GM19468 (cell line): ENCODE data around the gene C14orf119.

Experiments
- ATAC-seq: cut with Tn5 transposase; IDR thresholded peaks from one replicate; pipeline ENCODE4 v1.9.1; 2021; ENCODE audit warnings: mild to moderate bottlenecking, moderate library complexity, moderate number of reproducible peaks; ENCODE audit not compliant: unreplicated experiment; ENCODE audit errors: extremely low read depth

Gene C14orf119

DNA sequence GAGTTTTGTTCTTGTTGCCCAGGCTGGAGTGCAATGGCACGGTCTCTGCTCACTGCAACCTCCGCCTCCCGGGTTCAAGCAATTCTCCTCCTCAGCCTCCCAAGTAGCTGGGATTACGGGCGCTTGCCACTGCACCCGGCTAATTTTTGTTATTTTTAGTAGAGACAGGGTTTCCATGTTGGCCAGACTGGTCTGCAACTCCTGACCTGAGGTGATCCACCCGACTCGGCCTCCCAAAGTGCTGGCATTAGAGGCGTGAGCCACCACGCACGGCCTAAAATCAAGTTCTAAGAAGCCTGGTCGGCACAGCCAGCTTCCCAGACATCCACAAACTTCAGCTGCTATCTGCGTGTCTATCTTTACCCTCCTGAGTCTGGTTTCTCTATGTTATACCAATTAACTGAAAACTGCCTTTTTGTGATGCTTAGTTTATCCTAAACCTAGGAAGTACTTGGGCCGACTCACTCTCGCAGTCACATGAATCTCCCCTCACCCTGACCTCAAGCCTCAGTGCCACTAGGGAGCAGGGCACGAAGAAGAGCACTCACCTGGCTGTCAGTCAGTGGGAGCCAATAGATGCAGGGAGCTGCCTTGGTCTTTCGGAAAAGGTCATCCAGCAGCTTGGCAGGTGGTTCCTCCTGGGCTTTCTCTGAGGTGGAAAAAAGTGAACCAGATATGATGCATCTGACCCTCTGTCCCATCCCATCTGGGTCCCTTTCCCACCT lies 34.6 kb upstream of the C14orf119 start:
- ATAC-seq: no peak

DNA sequence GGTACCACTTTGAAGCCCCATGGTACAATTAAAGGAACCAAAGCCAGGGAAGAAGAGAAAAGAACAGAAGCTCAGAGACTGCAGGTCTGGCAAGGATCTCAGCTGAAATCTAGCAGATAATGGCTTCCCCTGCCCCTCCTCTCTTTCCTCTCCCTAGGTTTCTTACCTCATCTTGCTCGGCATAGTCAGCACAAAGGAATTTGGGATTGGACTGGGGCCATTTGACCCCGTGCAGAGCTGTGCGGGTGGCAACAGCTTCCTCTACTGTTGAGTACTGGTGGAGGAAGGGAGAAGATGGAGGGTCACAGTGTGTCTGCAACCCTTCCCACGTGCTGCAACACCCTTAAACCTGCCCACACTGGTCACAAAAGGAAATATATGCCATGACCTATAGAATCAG lies 33.3 kb upstream of the C14orf119 start:
- ATAC-seq: no peak

DNA sequence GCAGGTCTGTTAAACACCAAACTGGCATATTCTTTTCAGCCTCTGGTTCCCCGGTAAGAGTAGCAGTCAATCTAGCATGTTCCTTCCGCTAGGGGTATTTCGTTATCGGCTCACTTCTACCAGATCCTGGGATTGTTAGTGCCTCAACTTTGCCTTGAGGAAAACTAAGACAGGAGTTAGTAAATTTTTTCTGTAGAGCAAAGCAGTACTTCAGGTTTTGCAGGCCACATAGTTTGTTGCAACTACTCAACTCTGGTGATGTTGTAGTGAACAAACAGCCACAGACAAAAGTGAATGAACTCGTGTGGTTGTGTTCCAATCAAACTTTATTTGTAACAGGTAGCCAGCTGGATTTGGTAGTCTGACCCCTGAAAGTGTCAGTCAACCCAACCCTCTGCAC lies 31.7 kb upstream of the C14orf119 start:
- ATAC-seq: no peak

DNA sequence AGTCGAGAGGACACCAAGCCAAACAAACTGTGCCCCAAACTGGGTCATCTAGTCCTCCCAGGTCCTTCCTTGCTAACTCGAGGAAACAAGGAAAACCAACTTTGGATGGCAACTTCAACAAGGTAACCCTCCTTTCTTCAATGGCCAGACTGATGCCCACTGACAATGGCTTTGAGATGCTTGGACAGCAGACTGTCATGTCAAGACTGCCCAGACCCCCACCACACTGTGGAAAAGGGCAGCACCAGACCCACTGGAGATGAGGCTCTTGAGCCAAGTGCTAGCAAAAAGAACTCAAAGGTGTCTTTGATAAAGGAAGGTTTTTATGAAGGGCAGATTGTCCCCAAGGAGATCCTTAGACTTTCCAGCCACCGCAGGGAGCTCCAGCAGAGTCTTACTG lies 28.9 kb upstream of the C14orf119 start:
- ATAC-seq: no peak

DNA sequence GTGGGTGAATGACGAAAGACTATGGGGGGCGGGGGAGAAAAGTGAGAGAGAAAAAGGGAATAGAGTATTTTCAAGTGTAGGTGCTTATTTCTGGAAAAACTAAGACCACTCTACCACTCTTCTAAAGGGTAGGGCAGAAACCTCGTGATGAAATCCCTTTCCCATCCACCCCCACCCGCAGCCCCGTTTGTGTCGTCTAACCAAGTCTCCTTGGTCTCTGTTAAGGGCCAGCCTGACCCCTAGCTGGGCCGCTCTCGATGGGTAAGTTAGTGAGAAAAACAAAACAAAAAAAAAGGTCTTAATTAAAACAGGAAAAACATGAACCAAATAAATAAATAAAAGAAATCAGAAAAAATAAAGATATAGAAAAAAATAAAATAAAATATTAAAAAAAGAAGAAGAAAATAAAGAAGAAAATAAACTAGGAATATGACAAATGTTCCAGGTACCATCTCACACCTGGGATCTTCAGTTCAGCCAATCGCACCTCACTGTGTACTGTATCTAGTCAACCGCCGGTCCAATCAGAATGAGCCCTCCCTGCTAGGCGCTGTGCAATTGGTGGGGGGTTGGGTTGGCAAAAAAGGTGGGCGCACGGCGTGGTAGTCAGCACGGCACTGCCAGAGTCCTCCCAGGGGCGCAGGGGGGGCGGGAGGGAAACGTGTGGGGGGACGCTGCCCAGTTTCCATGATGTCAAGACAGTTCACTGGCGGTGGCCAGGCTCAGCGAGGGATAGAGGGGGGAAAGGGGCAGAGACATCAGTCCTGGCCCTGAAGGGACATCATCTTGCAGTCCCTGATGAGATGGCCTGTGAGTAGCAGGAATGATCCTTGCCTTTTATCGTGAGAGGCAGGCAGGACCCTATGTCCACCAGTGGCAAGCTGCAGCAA lies 28.2 kb upstream of the C14orf119 start:
- ATAC-seq: no peak

DNA sequence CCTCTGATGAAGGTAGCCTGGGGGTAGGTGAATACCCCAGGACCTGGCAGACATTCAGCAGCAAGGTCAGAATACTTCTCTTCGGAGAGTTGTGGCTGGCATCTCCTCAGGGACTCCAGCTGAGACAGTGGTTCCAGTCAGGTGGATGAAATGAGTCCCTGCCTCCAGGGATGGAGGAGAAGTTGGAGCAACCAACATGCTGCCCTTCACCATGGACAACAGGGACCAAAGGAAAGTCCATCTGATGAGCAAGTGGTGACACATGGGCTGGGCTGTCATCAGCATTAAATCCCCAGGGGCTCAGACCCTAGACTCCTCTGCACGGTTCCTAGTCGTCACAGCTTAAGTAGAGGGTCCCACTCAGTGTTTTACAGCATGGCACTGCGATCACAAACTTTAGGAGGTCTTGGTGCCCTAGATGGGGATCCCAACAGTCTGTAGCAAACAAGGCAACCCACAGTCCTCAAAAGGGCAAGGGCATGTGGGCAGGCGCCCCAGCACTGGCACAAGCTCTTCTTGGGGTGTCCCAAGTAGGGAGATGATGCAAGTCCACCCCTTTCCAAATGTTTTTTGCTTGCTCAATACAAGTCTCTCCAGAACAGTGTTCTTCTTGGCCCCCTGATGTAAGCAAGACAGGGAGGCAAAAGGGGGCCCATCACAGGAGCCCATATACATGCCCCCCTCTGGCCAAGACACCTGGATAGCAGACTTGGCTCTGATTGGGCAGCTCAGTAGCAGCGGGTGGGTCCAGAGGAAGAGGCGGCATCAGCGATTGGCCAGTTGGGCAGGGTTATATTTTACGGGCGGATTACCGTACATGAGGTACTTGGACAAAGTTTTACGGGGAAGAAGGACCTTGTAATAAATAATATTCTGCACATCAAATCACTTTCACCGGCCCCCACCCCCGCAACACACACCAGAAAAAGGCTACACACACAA lies 27.2 kb upstream of the C14orf119 start:
- ATAC-seq: no peak

DNA sequence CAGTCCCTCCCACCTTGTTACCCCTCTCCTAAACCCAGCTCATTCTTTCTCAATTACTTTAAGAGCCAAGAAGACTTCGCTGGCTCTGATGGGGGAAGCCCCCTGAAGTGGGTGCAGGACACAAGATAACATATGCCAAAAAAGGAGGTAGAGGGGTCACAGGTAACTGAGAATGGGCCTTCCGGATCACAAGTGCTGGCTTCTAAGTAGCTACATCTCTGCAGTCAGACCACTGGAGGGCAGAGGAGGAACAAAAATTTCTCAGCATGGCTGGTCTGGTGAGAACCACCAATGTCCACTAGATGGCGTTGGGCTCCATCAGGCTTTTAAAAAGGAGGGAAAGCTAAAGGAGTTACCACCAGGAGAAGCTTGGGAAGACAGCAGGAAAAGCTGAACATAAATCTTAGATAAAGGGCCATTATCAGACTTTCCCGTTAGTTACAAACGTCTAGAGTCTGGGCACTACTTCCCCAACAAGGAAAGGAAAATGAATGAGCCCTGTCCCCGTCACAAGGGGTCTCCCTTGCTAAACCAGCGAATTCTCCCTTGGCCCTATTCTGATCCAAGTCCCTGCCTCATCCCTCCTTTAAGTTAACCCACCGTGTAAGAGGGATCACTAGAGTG lies 26.4 kb upstream of the C14orf119 start:
- ATAC-seq: peak; percentile 77

DNA sequence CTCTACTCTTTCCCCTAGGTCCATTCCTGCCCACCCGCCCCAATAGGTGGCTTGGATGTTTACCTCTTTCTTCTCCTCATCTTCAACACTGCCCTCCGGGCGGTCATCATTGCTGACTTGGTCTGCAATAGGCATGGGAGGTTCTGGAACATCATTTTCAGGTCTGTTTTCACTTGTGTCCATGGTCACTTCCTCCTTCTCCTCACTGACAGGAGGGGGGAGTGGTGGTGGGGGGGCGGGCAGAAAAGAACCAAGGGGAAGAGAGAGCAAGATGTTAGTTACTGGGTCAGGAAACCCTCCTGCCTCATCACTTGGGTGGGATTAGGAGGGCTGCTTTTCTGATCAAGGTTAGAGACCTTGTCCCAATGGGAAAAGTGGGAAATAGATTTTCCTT lies 25.9 kb upstream of the C14orf119 start:
- ATAC-seq: no peak

DNA sequence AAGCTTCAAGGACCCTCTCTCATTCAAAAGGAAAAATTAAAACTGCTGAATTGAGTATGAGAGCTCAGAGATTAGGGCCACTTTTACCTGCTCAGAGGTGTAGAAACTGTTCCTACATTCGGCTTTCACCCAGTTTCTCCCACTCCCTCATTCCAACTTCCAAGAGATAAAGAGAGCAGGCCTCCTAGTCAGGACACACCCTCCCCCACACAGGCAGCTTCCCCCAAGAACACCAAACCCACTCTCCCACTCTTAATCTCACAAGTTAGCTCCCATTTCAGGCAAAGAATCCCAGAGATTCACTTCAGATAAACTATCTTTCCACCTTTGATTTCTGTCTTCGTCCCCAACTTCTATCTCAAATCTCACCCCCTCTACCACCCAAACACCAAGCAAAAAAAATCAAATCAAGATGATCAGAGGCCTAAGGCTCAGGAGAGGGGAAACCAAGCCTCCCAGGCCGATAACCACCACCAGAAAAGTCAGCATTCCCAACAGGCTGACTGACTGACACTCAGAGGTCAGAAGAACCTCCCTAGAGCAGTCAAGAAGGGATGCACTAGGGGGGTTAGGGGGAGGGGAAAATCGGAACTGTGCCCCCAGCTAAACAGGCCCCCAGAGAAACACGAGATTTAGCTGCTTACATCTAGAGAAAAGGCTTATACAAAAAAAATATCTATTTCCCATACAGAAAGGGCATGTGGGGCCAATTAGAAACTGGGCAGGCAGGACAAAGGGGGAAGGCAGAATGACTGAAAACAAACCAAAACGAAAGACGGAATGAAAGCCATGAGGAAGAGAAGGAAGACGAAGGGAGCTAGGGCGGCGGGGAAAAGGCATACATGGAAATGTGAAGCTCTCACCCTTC lies 24.8 kb upstream of the C14orf119 start:
- ATAC-seq: no peak

DNA sequence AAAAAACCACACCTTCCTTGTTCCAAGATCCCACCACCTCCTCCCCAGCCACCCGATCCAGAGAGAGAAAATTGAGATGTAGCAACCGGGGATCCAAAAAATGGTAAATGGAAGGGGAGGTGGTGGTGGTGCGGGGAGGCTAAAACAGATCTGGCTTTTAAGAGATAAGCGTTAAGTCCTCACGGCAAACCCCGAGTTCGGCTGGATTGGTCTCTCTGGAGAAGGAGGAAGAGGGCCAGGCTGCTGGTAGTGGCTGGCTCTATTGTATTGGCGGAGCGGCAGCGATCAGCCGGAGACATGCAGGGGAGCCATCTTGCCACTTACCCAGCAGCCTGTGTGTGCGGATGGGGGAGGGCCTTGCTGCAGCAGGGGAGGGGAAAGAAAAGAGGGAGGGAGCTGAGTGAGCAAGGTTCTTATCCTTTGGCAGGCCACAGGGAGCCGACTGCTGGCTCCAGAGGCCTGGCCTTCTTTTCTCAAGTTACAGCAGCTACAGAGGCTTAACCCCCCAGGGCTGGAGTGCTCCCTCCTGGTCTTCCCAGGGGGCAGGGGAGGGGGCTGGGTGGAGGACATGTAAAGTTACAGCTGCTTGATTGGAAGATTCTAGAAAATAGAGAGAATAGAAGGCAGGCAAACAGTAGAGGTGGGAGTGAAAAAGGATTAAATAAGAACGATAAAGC lies 23.9 kb upstream of the C14orf119 start:
- no peak for ATAC-seq

DNA sequence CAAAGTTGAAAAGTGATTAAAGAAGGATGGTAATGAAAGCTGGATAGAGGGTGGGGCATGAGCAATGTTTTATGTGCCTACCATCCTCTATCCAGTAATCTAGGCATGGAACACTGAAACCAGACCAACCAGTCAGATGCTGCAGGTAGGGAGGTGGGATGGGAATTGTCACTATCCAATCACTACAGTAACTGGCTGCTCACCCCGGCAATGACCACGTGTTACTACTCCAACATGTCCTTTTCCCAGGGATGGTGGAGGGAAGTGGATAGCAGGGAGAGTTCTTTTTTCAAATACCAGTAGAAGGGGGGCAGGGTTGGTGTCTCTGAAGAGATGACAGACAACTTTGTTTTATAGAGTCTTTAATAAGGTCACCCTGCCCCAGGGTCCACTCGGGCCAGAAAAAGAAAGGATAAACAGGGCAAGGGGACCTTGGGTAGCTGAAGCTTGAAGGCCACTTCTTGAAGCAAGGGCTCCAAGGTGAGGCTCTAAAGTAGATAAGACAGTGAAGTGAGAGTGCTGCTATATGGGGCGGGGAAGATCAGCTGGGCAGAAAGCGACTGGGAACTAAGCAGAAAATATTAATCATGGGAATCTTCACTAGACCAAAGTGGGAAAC lies 23.3 kb upstream of the C14orf119 start:
- ATAC-seq: no peak

DNA sequence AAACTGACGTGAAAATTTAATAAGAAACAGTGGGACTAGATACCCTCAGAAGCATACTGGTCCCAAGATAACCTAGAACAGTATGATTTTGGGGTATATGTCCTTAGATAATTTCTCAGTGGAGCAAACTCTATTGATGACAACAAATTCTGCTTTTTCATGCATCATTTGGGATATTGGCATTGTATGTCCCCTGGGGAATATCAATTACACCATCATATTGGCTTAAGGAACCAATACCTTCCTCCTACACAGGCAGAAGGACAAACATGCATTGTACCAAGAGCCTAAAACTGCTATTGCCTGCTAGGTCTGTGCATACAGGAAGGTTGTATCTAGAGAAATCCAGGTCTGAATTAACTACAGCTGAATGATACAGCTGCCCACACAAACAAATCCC lies 20.4 kb upstream of the C14orf119 start:
- no peak for ATAC-seq

DNA sequence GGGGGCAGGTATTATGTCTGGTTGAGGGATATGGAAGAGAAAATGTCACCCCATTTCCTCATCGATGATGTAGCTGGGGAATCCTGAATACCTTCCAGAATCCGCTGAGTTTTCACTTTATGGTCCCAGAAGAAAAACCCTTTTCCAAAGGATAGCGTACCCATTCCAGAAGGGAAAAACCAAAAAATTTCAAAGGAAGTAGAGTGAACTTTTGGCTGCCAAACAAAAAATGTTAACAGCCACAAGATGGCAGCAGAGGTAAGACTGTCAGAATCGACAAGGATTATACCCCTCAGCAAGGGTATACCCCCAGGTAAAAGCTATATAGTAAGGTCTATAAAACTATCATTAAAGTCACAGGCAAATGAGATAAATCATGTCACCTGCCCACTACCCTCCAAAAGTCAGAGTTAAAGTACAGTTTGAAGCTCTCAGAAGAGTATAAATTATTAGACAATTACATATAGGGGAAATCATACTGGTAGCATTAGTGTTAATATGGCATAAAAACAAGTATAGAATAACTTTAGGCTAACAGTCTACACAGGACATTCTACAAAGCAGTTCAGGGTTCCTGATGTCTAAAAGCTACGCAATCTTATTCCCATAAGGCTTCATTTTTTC lies 18.4 kb upstream of the C14orf119 start:
- no peak for ATAC-seq

DNA sequence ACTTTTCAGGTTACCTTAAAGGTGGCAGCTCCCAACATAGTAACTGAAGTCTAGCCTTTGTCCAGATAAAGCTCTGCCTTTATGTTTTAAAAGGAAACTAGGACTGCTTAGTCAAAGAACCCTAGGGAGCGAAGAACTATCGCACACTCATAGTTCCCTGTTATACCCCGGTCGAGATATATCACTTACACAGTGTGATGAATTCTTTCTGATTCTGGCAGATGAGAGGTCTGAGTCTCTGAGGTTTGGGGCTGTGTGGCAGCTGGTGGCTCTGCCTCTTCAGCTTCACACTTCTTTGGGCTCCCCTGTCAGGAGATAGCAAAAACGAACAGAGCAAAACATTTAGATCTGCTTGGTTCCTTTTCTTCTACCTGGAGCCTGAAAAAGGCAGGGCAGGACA lies 17.3 kb upstream of the C14orf119 start:
- no peak for ATAC-seq

DNA sequence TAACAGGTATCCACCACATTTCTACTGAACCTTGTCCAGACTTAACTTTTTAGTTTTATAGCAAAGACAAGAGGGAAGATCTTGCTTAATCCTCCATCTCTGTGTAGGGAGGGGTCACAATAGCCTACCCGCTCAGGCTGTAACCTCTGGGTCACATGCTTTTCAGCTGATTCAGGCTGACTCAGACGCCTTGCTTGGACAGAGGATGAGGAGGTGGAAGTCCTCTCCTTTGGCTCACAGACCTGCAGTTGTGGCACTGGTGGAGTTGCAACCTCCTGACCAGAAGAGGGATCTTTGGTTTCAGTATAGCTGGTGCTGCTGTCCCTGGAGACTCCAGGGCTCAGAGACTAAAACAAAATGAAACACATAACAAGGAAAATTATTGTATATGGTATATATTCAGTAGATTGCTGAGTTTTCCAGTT lies 16.6 kb upstream of the C14orf119 start:
- ATAC-seq: no peak

DNA sequence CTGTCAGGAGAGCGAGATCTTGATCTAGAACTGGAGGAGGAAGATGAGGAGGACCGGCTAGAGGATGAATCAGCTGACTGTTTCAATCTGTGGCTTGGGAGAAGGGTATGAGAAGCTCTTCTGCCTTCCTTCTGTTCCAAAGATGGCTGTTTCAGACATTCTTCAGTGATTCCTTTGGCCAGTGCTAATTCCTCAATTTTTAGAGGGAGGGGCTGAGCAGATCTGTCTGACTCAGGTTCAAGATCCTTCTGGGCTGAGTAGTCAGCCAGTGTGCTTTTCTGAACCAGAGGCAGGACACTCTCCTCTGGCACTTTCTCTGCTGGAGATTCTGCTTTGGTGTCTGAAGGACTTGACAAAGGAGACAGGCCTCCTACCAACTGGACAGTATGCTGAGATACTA lies 15.6 kb upstream of the C14orf119 start:
- ATAC-seq: no peak

DNA sequence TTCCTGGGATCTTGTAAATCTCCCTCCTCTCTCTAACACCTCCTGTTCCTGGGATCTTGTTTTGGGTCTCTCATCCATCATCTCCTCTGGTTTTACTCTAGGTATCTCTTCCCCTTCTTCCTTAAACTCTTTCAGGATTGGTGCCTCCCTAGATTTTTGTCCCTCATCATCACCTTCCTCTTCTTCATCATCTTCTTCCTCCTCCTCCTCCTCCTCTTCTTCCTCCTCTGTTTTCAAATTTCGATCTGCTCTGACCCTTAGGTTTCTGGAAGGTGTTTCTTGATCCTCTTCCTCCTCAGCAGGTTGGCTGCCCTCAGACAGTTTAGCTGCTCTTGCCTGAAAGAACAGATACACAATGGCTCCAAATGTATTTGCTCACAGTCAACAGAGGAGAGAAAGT lies 14.8 kb upstream of the C14orf119 start:
- no peak for ATAC-seq

DNA sequence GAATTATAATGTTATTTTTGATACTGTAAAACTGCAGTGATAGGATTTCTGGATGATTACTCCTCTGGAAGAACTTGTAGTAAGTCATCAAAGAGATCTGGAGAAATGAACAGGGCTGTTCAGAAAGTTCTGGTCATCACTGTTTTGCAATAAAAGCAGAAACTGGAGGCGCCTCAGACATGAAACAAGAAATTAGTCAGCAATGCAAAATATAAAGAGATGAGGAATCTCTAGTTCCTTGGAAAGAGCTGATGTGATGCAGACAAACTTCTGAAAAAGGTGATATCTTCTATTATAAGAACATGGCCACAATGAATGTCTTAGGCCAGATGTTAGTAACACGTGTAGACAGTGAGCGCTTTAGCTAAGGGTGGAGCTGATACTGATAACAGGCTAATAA lies 9.8 kb upstream of the C14orf119 start:
- ATAC-seq: no peak
